ENCODE data around the gene XCR1.
"Not testable (repeated sequence)": the region's sequence is repeated elsewhere in the genome, so short reads cannot be mapped to it uniquely, and the experiment has no call there.

XCR1 gene

DNA sequence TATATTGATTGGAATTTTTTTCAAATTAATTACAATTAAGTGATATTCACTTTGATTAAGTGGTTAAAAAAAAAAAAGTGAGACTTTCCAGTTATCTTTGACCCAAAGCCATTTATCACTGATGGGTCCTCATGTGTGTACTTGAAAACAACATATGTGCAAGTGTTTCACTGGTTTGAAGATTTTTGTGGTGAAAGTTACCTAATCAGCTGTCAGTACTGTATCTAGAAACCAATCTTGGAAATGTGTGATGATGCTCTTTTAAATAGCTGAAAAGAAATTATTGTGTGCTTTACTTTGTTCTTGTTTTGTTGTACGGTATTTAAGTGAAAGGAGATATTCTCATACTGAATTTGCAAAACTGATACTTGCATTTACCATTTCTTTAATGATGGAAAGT lies 11.6 kb upstream of the XCR1 start:
- DNase-seq (ENCODE audit: low spot score) = no peak

DNA sequence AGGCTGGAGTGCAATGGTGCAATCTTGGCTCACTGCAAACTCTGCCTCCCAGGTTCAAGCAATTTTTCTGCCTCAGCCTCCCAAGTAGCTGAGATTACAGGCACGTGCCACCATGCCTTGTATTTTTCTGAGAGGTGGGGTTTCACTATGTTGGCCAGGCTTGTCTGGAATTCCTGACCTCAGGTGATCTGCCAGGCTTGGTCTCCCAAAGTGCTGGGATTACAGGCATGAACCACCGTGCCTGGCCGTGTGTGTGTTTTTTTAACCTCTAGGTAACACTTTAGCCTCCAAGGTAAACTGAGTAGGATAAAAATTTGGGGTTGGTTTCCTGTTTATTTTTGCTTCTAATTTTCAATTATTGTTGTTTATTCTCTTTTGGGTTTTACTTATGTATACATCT lies 10.8 kb upstream of the XCR1 start:
- DNase-seq (ENCODE audit: low spot score) = not testable (repeated sequence)

DNA sequence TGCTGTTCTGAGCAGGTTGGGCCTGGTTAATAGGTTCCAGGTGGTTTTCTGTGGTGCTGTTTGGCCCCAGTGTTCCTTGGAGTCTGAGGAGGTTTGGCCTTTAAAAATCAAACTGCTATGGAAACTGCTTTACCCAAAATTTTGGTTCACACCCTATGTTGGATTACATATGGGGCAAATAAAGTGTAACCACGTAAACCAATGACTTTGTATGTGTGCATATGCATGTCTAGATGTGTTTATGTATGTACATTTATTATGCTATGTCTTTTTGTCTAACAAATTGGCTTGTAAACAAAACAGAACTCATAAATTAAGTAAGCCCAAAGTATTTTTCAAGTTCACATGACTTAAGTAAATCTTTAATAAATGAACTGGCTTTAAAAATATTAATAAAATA lies 8.9 kb upstream of the XCR1 start:
- DNase-seq (ENCODE audit: low spot score) = no peak

DNA sequence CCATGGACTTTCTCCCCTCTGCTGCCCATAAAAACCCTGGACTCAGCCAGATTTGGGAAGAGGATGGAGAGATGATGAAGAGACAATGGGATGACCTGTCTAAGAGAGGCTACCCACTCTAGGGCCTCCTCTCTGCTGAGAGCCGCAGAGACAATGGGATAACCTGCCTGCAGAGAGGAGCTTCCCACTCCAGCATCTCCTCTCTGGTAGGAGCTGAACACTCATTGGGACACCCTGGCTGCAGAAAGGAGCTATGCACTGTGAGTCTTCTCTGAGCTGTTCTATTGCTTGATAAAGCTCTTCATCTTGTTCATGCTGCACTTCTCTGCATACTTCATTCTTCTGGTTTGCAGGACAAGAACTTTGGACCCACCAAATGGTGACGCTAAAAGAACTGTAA lies 4.5 kb upstream of the XCR1 start:
- no peak for DNase-seq (ENCODE audit: low spot score)

DNA sequence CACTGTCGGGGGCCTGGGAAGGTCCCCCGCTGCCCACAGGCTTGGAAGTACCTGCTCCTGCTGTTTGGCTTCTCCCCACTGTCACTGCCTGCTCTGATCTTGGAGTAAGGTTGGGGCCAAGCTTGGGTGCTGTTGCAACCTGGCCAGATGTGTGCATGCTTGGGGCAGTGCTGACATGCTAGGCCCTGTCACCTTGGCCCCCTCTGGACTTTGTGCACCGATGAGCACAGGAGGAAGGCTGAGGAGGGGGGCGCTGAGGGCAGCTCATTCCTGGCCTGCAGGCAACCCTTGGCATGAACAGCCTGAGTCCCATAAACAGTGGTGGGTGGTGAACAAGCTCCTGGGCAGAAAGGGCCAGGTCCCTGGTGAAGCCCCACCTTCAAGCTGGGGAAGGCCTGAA lies 4.0 kb upstream of the XCR1 start:
- no peak for DNase-seq (ENCODE audit: low spot score)

DNA sequence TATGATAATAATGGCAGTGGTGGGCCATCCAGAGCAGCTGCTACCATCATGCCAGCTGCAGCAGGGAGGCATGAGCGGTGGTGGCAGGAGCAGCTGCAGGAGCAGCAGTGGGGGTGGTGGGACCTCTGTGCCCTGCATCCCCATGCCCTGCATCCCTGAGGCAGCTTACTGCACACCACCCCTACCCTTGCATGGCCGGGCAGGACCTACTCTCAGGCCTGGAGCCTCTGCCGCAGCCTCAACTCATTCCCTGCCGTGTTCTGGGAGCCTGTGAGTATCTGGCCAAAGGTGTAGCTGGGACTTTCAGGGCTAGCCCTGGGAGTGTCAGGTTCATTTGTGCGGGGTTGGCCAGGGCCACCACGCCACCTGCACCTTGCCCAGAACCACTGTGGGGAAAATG lies 3.3 kb upstream of the XCR1 start:
- DNase-seq (ENCODE audit: low spot score) = no peak

DNA sequence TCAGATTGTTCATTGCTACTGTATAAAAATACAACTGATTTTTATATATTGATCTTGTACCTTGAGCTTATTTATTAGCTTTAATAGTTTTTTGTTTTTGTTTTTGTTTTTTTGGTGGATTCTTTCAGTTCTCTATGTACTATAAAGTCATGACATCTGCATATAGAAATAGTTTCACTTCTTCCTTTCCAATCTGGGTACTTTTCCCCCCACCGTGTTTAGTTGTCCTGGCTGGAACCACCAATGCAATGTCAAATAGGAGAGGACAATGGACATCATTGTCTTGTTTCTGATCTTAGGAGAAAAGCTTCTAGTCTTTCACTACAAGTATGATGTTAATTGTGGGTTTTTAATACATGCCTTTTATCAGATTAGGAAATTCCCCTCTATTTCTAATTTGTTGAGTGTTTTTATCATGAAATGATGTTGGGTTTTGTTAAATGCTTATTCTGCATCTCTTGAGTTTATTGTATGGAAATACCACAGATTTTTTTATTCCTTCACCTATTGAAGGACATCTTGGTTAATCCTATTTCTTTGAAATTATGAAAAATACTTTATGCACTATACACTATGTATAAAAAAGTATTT lies 2.8 kb upstream of the XCR1 start:
- DNase-seq (ENCODE audit: low spot score) = peak; percentile 20

DNA sequence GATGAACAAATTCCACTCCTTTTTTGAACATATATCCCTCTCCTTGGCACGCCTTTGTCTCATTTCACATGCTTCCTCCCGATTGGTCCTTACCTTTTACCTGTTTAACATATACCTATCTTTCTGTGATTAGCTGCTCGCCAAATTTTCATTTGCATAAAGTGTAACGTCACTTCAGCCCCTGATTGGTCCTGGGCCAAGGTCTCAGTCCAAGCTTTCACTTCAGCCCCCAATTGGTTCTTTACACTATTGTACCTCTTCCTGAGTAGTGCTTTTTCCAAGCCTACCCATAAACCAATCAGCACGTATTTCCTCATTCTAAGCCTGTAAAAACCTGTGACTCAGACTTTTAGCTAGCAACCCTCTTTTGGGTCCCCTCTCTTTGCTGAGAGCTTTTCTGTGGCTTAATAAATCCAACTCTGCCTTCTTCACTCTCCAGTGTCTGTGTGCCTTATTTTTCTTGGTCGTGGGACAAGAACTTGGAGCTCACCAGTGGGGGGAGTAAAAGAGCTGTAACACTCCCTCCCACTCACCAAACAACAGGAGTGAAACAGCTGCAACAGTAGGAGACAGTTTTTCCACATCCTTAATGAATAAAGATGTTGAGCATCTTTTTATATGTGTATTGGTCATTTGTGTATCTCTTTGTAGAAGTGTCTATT lies 584 bp upstream of the XCR1 start:
- no peak for DNase-seq (ENCODE audit: low spot score)

DNA sequence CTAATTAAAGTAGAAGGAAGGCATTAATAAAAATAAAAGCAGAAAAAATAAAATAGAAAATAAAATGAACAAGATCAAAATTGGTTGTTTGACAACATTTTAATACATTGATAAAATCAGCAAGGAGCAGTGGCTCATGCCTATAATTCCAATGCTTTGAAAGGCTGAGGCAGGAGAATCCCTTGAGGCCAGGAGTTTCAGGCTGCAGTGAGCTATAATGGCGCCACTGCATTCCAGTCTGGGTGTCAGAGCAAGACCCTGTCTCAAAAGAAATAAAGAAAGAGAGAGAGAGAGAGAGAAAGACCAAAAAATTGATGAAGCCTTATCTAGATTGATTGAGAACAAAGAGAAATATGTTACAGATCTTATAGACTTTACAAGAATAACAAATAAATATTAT lies 2.1 kb downstream of the XCR1 start:
- no peak for DNase-seq (ENCODE audit: low spot score)

DNA sequence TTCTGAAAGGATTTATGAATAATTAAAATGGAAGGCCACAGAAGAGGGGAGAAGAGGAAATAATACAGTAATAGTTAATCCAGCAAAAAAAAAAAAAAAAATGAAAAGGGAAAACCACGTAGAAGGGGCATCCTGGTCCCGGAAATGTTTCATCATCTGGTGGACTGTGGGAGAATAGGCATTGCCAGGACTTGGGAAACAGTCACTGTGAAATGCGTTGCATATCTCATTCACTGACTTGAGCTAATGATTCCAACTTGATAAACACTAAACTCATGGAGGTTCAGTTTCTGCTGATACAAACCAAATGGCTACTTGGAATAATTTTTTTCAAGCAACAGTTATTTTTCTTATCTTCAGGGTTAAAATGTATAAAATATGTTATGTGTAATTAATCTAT lies 3.2 kb downstream of the XCR1 start:
- DNase-seq (ENCODE audit: low spot score) = no peak

DNA sequence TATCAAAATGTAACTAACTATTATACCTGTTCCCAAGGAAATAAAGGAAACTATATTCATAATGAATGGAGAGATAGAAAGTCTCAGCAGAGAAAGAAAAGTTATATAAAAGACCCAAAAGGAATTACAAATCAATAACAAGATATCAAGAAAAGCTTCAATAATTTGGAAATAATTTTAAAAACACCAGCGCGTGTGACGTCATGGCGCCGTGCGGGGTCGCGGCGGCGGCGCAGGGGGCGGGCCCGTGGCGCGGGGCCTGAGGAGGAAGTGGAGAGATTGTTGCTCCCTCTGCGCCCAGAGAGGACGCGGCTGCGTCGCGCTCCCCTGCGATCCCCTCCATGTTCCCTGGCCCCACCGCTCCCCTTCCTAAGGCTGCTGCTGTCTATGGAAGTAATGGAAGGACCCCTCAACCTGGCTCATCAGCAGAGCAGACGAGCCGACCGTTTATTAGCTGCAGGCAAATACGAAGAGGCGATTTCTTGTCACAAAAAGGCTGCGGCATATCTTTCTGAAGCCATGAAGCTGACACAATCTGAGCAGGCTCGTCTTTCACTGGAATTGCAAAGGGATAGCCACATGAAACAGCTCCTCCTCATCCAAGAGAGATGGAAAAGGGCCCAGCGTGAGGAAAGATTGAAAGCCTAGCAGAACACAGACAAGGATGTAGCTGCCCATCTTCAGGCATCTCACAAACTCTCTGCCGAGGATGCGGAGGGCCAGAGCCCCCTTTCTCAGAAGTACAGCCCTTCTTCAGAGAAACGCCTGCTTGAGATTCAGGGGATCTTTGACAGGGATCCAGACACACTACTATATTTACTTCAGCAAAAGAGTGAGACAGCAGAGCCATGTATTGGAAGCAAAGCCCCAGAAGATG lies 4.1 kb downstream of the XCR1 start:
- DNase-seq (ENCODE audit: low spot score) = no peak

DNA sequence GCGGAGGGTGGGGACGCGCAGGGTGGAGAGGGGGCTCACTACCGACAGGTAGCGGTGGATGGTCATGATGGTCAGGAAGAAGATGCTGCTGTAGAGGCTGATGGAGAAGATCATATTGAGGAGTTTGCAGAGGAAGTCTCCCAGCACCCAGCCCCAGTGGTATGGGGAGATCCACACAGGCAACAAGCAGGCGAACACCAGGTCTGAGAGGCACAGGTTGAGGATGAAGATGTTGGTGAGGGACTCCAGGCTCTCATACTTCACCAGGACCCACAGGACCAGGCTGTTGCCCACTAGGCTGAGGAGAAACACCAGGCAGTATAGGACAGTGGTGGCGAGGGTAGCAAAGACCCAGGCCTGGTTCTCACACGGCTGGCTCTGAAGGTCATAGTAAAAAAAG lies 5.8 kb downstream of the XCR1 start:
- DNase-seq (ENCODE audit: low spot score) = no peak

DNA sequence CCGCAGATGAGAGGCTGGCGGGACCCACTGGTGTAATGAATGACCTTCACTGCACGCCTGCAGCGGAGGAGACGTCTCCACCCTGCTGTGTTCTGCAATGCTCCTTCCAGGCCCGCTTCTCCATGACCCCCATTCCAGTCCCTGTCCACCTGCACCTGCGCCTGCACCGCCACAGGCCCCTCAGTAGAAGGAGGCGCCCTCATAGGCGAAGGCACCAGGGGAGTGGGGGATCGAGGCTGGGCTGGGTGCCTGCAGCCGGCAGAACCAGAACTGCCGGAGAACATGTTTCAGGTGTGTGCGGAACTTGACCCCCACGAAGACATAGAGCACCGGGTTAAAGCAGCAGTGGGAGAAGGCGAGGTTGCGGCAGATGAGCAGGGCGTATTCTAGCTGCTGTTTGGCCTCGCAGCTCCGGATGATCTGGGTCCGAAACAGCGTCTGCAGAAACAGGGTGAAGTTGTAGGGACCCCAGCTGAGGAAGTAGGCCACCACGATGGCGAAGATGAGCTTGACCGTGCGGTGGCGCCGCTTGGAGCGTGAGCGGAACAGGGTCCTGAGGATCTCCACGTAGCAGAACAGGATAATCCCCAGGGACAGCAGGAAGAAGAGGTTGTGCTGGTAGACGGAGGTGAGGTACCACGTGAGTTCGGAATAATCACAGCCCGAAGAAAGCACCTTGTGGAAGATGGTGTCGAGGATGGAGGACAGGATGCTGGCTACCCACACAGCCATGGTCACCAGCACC lies 6.3 kb downstream of the XCR1 start:
- DNase-seq (ENCODE audit: low spot score) = no peak

DNA sequence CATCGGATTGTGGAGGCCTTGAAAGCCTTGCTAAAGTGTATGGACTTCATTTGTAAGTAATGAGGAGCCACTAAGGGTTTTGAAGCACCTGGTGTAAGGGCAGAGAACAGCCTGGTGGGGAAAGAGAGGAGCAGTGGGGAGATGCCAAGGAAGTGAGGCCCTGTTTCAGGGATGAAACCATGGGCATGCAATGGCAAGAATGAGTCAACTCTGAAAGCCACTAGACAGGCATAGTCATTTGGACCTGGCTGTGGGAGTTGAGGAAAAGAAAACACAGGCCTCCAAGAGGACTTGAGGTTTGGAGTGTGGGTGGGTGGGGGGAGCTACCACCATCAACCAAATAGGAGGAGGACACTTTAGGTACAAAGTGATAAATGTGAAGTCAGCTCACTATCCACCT lies 7.6 kb downstream of the XCR1 start:
- DNase-seq (ENCODE audit: low spot score) = no peak

DNA sequence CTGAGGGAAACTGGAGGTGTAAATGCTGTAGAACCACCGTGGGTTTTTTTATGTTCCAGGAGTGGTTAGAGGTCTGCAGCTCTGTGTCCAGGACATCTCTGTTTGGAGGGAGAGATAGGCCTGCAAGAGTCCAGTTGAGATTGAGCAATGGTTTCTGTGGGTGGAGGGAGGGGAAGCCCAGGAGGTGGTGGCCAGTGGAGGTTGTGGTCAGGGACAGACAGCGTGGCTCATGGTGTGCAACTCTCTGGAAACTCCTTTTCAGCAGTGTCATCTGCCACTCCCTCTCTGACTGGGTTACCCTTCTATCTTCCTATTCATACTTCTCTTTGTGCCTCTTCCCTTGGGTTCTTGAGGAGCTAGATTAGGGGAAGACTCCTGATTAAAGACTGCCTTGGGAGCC lies 9.6 kb downstream of the XCR1 start:
- no peak for DNase-seq (ENCODE audit: low spot score)

DNA sequence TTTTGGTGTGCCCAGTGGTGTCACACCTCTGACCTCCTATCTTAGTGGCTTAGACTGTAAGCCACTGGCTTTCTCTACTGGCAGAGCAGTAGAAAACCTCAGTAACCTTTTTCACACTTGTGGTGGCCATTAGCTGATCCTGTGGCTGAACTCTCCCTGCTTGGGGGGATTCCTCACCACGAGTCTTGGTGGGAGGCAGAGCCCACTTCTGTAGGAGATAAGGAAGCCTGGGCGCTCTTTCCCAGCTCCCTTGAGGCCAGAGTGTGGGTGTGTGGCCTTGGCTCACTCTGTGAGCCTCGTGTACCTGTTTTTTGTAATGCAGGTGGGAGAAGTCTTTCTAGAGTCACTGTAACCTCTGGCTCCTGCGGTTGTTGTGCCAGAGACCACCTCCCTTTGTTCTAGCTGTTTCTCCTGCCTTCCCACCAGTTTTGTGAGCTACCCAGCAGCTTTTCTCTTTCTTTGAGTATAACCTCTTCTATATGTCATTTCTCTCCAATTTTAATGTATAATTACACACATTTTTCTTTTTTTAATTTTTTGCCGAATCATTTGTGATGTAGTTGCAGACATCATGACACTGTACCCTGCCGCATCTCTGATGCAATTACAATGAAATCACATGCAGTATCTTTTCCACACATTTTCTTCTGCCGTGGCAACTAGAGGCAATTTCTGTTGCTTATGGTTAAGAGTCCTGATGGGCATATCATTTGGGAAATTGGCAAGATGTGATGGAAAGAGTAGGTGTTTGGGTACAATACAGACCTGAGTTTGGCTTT lies 13.8 kb downstream of the XCR1 start:
- DNase-seq (ENCODE audit: low spot score) = no peak

DNA sequence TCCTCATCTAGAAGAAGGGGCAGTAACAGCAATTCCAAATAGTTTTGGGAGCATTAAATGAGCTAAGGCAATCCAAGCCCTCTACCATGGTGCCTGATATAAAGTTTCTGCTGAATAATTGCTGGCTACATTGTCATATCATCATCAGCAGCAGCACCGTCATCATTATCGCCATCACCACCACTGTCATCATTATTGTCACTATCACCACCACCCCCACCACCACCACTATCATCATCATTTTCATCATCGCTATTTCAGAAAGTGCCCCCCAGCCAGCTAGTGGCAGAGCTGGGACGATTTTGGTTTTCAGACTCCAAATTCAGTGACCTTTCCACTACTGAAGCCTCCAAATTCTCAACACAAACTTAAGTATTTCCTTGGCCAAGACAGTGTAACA lies 15.0 kb downstream of the XCR1 start:
- DNase-seq (ENCODE audit: low spot score) = no peak

DNA sequence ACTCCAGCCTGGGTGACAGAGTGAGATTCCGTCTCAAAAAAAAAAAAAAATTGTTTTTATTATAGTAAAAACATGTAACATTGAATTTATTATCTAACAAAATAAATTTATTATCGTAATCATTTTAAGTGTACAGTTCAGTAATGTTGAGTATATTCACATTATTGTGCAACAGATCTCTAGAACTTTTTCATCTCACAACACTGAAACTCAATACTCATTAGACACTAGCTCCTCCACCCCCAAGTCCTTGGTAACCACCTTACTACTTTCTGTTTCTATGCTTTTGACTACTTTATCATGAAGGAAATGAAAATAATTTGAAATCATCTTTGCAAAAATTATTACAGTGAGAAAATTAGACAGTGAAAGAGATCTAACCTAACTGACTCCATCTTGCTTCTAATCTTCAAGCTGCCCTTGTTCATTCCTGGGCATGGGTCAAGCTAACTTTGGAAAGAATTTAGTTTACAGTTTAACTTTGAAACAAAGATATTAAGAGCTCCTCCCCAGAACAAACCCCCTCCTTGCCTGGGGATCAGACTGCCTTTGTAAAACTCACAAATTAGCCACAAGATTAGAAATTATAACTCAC lies 16.7 kb downstream of the XCR1 start:
- DNase-seq (ENCODE audit: low spot score) = no peak

DNA sequence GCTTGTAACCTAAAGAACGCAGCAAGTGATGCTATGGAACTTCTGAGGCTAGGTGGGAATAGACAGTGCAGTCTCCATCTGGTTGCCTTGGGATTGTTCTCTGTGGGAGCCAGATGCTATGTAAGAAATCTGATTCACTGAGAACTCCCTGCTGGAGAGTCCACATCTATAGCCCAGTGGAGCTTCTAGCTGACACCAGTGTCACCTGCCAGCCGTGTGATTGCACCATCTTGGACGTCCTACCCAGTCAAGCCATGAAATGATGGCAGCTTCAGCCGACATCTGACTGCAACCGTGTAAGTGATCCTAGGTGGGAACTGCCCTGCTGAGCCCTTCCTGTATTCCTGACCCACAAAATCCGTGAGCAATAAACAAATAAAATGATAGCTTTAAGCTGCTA lies 19.2 kb downstream of the XCR1 start:
- no peak for DNase-seq (ENCODE audit: low spot score)

DNA sequence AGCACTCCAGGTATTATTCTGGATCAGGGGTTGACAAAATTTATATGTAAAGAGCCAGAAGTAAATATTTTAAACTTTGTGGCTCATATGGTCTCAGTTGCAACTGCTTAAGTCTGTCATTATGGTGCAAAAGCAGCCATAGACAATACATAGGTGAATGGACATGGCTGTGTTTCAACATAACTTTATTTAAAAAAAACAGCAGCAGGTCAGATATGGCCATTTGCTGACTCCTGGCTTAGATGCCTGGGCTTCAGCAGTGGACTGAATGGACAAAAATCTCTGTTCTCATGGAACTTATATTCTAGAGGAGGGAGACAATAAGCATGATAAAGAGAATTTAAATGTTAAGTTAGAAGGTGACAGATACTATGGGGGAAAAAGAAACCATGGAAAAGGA lies 20.0 kb downstream of the XCR1 start:
- no peak for DNase-seq (ENCODE audit: low spot score)

DNA sequence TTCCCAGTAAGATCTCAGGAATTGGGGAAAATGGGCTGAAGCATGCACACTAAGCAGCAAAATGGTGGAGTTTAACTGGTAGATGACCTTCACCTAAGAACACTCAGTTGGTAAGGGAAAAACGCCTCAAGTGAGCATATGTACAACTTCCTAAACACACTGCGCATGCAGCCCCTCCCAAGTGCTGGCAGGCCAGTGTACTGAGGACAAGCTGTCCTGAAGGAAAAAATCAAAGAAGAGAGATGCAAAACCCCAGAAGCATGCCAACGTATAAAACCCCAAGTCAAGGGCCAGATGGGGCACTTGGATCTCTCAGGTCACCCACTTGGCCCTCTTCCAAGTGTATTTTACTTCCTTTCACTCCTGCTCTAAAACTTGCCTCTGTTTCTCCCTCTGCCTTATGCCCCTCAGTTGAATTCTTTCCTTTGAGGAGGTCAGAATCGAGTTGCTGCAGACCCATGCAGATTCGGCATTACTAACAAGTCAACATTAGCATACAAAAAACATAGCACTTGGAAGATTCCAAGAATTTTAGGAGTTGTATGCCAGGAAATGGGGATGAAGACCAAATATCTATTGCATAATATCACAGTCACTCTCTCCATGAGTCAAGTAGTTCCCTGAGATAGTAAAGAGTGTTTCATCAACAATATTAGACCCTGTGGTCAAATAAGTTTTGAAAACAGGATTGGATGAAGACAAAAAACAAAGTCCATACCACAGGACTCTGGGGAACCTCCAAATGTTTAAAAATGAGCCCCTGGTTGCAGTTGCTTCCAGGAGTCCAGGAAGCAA lies 20.8 kb downstream of the XCR1 start:
- DNase-seq (ENCODE audit: low spot score) = no peak
